ENCODE measurements around the gene TNFRSF1B.

TNFRSF1B gene

GRCh38 chr1:12141163-12141850 lies 25.5 kb upstream of the TNFRSF1B start:
- no peak for DNase-seq (ENCODE audit: low spot score)
- FAIRE-seq = no peak

- DNase-seq (ENCODE audit: low spot score) (no peak), FAIRE-seq (no peak)
Measured at GRCh38 chr1:12142141-12142823, 24.5 kb upstream of the TNFRSF1B start.

- FAIRE-seq (no peak), DNase-seq (ENCODE audit: low spot score) (no peak)
Measured at GRCh38 chr1:12142891-12143630, 23.7 kb upstream of the TNFRSF1B start.

GRCh38 chr1:12143631-12144155 lies 23.1 kb upstream of the TNFRSF1B start:
- FAIRE-seq = peak; percentile 75

GRCh38 chr1:12144236-12144635 lies 22.6 kb upstream of the TNFRSF1B start:
- no peak for FAIRE-seq
- DNase-seq (ENCODE audit: low spot score) = no peak

More at GRCh38 chr1:12143631-12144155, 23.1 kb upstream of the TNFRSF1B start:
- peak; percentile 87 for DNase-seq (ENCODE audit: low spot score)

GRCh38 chr1:12144969-12145368 lies 21.8 kb upstream of the TNFRSF1B start:
- no peak for DNase-seq (ENCODE audit: low spot score)
- FAIRE-seq = no peak

- no peak for DNase-seq (ENCODE audit: low spot score)
- no peak for FAIRE-seq
Measured at GRCh38 chr1:12145616-12146342, 21.0 kb upstream of the TNFRSF1B start.

- no peak for DNase-seq (ENCODE audit: low spot score)
- FAIRE-seq = no peak
Measured at GRCh38 chr1:12146343-12147112, 20.3 kb upstream of the TNFRSF1B start.

- no peak for DNase-seq (ENCODE audit: low spot score)
- no peak for FAIRE-seq
Measured at GRCh38 chr1:12147201-12147701, 19.5 kb upstream of the TNFRSF1B start.

- FAIRE-seq (no peak), DNase-seq (ENCODE audit: low spot score) (peak; percentile 14)
Measured at GRCh38 chr1:12148160-12148957, 18.4 kb upstream of the TNFRSF1B start.

- no peak for FAIRE-seq
- DNase-seq (ENCODE audit: low spot score) = no peak
Measured at GRCh38 chr1:12148958-12149790, 17.6 kb upstream of the TNFRSF1B start.

GRCh38 chr1:12149791-12150175 lies 17.0 kb upstream of the TNFRSF1B start:
- FAIRE-seq (no peak), DNase-seq (ENCODE audit: low spot score) (no peak)

GRCh38 chr1:12150456-12151200 lies 16.2 kb upstream of the TNFRSF1B start:
- DNase-seq (ENCODE audit: low spot score) = no peak

GRCh38 chr1:12151465-12151864 lies 15.3 kb upstream of the TNFRSF1B start:
- DNase-seq (ENCODE audit: low spot score) = no peak
- FAIRE-seq = no peak

More at GRCh38 chr1:12150456-12151200, 16.2 kb upstream of the TNFRSF1B start:
- FAIRE-seq = no peak

- DNase-seq (ENCODE audit: low spot score) = no peak
- FAIRE-seq = no peak
Measured at GRCh38 chr1:12152113-12152891, 14.5 kb upstream of the TNFRSF1B start.

GRCh38 chr1:12153181-12153785 lies 13.5 kb upstream of the TNFRSF1B start:
- DNase-seq (ENCODE audit: low spot score) (peak; percentile 55), FAIRE-seq (no peak)

GRCh38 chr1:12155328-12155727 lies 11.5 kb upstream of the TNFRSF1B start:
- DNase-seq (ENCODE audit: low spot score) (no peak), FAIRE-seq (no peak)

All from RCC 7860 (cell line).